Measurements from ENCODE around the gene PAPOLA.
"Not testable (repeated sequence)": the region's sequence is repeated elsewhere in the genome, so short reads cannot be mapped to it uniquely, and the experiment has no call there.

PAPOLA gene

DNA sequence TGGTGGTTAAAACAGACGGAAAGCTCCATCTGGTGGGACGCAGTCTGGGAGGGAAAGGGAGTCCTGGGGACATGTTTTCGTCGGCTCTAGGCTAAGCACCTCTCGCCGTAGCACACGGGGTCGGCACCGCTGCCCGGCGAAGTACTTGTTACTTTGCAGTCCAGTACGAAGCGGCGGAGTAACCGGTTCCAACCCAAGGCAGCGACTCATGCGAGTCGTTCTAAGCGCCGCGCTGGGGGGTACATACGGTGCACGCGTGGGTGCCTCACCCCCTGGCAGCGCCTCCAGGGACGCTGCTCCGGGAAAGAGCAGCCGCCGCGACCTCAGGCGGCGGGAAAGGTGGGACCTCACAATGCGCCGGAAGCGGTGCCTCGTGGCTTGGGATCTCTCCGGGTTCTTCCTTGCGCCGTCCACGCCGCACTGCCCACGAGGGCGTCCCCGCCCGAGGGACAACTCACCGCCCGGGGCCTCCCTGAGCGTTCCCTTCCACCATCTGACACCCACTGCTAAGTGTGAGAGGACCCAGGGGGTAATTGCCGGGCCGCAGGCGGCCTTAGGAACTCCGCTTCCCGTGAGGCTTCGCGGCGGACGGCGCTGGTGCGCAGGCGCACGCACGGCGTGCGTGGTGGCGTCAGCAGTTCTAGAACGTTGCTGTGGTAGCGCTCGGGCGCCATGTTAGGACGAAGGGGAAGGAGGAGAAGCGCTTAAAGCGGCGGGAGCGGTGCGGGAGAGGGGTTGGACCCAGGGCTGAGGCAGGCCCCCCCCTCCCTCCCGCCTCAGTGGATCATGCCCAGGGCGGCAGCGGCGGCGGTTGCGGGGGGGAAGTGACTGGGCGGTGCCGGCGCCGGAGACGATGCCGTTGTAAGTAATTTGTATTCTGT lies at the start of gene PAPOLA:
PAPOLA (plus strand) TSS at position 643 of the 881 bp plus-strand sequence; CDS start at position 854, 211 bp downstream.
- peak; percentile 97 for DNase-seq

DNA sequence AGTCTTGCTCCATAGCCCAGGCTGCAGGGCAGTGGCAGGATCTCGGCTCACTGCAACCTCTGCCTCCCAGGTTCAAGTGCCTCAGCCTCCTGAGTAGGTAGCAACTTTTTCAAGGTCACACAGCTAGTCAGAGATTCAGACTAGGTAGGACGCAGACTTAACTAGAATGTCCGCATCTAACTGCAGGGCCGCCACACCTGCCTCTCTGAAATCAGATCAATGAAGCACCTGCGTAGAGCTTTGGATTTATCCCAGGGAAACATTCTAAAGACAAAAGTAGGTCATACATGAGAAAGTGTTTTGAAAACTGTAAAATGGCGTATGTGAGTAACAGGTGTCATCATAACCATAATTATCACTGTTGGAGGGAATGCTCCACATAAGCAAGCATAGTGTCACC lies 49.5 kb upstream of the PAPOLA start:
- DNase-seq, result no peak

DNA sequence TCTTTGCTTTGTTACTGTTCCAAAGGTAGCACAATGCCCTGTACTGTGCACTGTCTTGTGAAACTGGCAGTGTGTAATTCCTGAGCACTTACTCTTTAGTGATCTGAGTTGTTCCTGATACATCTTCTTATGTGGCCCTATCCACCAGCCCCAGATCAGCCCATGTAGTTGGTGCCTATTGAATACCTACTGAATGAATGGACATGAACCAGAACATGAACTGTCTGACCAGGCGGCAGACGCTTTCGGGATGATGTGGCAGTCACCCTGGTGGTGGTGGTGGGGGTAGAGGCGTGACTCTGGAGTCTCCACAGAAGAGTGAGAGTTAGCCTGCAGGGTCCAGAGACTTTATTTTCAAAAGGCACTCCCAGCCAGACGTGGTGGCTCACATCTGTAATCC lies 46.6 kb upstream of the PAPOLA start:
- DNase-seq, result no peak

DNA sequence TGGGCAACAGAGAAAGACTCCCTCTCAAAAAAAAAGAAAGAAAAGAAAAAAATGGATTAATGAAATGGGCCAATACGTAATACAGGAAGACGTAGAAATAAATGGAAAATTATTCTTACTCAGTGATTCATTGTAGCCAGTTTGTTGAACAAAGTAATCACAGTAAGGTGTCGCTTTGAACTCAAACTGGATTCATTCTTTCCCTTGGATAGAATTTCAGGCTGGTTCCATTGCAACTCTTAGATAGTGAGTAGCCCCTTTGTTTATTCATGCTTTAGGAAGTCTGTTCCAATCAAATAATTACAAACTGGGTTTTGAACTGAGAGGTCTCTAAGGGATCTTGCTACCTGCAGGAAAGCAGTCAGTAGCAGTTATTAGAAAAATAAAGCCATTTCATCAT lies 42.3 kb upstream of the PAPOLA start:
- no peak for DNase-seq

DNA sequence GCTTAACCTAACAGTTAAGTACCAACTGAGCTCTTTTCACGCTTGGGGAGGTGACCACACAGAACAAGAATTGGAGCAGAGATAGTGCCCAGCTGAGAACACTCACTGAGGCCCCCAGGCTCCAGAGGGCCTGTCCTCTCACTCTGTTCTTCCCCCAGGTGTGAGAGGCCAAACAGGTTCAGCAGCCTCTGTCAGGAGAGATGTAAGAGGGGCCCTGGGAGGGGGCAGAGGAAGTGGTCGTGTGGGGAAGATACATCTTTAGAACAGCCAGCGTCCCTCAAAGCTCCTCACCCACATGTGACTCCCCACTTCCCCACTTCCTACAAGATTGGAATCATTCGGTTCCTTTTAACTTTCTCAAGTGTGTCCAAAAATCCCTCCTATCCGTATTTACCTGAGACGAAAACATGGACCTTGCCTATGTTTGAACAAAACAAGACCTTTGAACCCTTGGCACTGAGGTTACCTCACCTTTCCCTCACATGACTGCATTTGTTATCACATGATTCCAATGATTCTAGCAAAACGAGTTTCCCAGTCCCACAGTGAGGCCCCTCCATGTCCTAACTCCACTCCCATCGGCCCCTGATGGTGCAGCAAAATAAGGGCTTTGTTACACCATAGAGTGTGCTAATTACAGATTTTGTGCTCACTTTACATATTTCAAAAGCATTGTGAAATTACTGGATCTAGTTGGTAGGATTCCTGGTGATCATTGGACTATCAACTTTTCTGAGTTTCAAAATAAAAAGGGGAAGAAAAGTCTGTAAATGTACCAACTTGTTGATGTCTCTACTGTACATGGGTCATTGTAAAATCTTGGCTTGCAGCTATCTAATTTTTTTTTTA lies 40.0 kb upstream of the PAPOLA start:
- DNase-seq, result no peak

DNA sequence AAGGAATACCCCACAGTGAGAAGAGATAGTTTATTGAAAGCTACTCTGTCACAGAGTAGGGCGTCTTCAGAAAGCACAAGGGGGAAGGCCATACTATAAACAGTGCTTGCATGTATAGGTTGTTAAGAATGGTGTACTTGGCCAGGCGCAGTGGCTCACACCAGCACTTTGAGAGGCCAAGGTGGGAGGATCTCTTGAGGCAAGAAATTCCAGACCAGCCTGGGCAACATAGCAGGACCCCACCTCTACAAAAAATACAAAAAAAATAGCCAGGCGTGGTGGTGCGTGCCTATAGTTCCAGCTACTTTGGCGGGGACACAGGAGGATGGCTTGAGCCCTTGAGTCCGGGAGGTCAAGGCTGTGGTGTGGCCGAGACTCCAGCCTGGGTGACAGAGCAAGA lies 38.0 kb upstream of the PAPOLA start:
- DNase-seq, result no peak

DNA sequence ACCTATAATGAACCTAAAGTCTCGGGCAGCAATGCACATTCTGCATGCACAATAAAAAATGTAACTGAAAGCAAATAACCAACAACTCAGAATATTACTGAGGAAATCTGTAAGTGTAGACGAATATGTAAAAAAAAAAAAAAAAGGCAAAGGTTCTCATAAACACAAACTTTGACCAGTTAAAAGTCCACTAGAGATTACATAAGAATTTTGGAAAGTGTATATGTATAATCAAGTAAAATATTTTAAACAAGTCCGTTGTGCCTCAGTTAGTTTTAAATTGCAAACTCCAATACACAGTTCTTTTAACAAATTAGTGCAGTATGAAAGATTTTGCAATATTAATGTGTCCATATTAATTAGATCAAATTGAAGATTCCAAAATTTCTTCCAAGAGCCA lies 35.3 kb upstream of the PAPOLA start:
- no peak for DNase-seq

DNA sequence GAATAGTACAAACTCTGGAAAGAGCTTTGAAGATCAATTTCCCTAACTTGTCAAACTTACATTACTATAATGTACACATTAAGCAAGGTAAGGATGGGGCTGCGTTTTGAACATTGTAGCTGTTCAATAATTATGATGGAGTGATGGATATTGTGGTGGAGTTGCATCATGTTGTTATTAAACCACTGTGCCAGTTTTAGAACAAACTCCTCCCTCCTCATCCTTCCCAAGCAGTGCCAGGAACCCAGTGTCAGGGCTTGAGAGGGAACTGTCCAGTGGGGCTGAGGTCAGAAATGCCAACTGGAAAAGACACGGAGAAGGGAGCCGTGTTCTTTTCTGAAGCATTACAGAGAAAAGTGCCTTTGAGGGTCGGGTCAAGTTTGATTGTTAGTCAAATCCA lies 31.9 kb upstream of the PAPOLA start:
- no peak for DNase-seq

DNA sequence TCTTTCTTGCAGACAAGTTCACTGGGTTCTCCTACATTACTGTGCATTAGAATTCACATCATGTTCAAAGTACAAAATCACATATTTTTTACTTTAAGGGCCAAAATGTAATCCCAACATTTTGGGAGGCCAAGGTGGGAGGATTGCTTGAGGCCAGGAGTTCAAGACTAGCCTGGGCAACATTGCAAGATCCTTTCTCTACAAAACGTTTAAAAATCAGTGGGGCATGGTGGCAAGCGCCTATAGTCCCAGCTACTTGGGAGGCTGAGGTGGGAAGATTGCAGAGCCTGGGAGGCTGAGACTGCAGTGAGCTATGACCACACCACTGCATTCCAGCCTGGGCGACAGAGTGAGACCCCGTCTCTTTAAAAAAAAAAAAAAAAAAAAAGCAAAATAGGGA lies 31.2 kb upstream of the PAPOLA start:
- not testable (repeated sequence) for DNase-seq

DNA sequence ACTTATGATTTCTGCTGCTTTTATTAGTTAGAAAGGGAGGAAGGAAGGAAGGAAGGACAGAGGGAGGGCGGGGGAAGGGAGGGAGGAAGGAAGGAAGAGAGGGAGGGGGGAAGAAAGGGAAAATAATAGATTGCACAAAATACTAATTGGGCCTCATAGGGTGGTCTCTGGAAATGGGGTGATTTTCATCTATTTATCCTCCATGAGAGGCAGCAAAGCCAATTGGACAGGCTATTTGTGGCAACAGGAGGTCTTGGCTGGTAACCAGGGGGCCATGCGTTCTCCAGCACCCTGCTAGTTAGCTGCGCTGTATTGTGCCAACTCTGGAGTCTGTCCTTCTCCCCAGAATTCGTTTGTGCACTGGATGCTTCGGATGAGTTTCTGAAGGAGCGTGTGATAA lies 24.1 kb upstream of the PAPOLA start:
- DNase-seq, result no peak

DNA sequence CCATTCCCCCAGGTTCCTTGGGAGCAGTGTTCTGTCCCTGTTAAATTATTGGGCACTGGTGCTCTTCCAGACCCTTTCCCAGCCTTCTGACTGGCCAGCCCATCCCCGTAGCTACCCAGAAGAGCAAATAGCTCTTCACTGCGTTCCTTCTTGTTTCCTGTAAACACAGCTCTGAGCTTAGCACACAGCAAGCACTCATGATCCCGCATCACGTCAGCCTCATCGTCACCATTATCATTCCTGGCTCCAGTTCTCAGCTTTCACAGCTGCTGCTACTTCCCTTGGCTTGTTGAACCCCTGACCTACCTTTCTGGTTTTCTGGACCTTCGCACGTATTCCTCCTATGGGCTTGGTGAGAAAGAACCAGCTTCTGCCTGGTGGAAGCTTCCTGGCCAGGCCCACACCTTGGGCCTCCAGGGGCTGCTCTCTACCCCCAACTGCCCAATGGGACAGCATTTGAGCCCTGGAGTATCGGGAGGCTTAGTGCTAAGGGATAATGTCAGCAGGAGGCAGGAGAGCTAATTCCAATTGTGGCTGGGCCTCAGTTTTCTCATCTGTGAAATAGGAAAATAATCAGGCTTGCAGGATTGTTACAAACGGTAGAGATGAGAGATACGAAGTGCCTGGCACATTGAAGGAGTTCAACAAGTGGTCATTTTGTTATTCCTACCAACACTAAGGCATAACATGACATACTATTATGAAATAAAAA lies 22.6 kb upstream of the PAPOLA start:
- no peak for DNase-seq

DNA sequence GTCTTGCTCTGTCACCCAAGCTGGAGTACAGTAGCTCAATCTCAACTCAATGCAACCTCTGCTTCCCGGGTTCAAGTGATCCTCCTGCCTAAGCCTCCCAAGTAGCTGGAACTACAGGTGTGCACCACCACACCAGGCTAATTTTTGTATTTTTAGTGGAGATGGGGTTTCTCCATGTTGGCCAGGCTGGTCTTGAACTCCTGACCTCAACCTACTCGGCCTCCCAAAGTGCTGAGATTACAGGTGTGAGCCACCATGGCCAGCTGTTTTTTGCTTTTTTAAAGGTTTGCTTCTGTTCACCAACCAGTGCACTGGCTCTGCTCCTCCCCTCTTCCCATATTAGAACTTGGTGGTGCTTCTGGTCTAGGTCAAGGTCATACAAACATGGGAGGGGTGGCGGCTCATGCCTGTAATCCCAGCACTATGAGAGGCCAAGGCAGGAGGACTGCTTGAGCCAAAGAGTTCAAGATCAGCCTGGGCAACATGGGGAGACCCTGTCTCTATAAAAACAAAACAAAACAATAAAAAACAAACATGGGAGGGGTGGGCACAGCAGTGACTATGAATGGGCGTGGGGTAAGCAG lies 20.4 kb upstream of the PAPOLA start:
- DNase-seq, result no peak

DNA sequence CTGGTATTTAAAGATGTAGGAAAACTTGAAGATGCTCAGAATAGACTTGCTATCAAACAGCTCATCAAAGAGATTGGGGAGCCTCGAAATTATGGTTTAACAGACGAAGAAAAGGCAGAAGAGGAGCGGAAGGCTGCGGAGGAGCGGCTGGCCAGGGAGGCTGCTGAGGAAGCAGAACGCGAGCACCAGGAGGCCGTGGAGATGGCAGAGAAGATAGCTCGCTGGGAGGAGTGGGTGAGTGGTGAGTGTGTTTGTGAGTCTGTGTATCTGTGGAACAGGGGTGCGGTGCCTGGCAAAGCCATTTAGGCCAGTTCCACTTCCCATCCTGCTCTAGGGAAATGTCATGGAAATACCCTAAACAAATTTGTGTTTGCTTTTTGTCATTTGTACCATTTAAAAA lies 19.2 kb upstream of the PAPOLA start:
- DNase-seq, result no peak

DNA sequence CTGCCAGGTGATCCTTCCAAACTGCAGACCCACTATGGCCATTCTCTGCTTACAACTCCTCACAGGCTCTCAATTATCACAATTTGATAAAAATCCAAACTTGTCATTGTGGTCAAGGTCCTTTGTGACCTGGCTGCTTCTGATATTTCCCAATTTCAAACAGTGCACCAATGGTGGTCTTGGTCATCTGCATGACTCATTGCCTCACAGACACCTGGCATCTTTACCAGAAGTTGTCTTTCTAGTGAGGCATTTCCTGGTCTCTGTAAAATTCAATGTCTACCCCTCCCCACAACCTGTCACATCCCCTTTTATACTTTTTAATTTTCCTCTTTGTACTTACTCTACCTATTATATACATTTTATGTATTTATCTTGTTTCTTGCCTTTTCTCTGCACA lies 17.8 kb upstream of the PAPOLA start:
- no peak for DNase-seq

DNA sequence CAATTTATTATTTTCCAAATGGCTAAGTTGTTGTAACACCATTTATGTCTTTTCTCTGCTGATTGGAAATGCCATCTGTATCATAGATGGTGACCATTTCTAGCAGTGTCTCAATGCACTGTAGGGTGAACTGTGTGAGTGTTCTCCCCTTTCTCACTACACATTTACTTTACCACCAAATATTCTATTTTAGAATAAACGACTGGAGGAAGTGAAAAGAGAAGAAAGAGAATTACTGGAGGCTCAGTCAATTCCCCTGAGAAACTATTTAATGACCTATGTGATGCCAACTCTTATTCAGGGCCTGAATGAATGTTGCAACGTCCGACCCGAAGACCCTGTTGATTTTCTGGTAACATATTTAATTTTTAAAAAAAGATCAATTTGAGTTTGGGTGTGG lies 15.5 kb upstream of the PAPOLA start:
- no peak for DNase-seq

DNA sequence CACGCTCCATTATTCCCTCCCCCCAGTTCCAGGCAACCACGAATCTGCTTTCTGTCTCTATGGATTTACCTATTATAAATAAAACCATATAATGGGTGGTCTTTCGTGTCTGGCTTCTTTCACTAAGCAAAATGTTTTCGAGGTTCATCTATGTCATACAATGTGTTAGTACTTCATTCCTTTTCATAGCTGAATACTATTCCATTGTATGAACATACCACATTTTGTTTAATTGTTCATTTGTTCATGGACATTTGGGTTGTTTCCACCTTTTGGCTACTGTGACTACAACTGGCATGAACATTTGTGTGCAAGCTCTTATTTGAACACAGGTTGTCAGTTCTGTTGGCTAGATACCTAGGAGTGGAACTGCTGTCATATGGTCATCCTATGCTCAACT lies 12.9 kb upstream of the PAPOLA start:
- DNase-seq, result no peak

DNA sequence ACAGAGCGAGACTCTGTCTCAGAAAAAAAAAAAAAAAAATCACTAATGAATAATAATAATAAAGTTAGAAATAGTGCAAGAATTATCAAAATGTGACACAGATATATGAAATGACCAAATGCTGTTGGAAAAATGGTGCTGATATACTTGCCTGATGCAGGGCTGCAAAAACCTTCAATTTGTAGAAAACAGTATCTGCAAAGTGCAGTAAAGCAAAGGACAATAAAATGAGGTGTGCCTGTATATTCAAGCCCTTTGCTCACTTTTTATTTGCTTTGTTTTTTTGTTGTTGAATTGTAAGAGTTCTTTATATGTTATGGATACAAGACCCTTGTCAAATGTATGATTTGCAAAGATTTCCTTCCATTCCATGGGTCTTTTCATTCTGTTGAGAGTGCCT lies 9.0 kb upstream of the PAPOLA start:
- no peak for DNase-seq

DNA sequence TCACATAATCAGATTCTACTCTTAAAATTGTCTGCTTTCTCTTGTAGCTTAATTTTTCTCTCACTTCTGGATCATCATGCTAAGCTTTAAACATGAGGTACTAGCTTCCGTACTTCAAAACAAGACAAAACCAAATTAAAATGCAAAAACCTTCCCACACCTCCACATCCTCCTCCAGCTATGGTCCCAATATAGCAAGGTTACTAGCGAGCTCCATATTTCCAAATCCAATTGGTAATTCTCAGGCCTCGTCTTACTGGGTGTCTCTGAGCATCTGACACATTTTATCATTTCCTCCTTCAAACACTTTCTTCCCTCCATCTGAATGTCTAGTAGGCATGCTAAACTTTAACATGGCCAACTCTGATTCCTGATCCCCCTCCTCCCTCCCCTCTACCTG lies 7.9 kb upstream of the PAPOLA start:
- no peak for DNase-seq

DNA sequence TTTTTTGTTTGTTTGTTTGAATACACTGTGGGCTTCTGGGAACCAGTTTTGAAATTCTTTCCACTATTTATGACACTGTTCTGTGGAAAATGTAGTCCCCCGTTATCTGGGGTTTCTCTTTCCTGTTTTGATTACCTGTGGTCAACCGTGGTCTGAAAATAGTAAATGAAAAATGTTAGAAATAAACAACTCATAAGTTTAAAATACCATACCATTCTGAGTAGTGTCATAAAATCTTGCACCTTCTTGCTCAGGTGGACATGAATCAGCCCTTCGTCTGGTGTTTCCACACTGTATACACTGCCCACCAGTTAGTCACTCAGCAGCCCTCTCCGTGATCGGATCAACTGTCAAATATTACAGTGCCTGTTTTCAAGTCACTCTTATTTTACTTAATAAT lies 5.1 kb upstream of the PAPOLA start:
- DNase-seq, result no peak

DNA sequence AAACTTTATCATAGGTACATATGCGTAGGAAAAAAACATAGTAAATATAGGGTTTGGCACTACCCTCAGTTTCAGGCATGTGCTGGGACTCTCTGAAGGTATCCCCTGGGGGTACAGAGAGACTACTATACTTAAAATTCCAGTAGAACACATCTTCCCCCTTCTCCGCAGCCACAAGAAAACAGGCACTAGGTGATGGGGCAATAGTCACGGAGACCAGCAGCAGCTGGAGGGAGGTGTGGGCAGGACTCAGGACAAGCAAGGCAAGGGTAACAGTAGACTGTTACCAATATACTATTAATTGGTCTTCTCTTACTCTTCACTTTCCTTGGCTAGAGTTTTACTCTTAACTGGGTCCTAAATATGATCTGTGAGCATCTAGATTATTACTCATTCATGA lies 4.6 kb upstream of the PAPOLA start:
- no peak for DNase-seq

DNA sequence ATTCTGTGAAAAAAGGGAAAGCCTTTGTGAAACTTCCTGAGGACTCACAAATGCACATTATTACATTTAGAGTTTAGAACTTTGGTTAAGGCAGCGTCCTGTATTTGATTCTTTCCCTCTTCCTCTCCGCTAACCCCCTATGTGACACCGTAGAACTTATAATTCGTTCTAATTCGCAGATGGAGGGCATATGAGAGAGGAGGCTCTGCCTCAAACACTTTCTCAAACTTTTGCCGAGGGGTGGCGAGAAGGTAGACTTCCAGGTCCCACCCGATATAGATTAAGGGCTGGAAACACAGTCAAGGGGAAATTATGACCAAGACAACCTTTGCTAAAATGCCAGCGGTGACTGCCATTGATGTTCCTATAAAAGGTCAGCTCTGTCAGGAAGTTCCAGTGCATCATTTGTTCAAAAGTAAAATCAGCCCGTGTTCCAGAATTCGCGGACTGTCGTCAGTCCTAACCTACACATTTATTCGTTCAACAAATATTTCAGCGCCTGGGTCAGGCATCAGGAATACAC lies 904 bp upstream of the PAPOLA start:
- no peak for DNase-seq

DNA sequence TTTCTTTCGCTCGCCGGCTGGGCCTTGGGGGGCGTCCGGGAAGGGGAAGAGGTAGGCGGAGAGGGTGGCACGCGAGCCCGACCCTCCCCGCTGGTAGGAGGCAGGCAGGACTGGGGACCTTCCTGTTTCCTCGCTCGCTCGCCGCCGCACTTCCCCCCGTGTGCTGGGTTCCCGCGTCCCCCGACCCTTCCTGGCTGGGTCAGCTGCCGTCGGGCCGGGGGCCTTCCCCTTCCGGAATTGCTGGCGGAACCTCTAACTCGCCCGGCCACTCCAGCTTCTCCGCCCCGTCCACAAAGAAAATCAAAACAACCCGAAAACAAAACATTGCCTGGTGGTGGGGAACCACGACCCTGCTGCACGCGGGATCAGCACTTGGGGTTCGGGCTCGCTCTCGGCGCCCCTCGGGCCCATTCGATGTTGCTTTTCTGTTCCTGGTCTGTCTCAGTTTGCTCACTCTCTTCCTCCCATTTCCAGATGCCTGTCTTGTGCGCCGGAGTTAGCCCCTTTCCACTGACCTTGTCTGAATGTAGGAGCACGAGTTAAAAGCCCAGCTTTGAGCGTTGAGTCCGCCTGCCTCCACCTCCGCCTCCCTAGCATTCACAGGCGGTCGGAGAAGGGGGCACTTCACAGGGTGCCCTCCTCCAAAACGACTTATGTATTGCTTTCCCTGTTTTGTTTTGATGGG lies 581 bp downstream of the PAPOLA start:
- DNase-seq, result peak; percentile 81

Data from femur (tissue), 1 donor.